SK-N-MC (cell line): ENCODE data around the gene EDA.

ENCODE experiments used
- EZH2 ChIP-seq: fragments of 200-600 bp; sonication (generic); IDR thresholded peaks from one replicate; pipeline ENCODE4 v1.6.1; 2017; ENCODE audit warnings: antibody characterized with exemption
- FOXP2 ChIP-seq: optimal IDR thresholded peaks from 2 replicates; pipeline ENCODE3; 2011; ENCODE audit warnings: mild to moderate bottlenecking, moderate library complexity; ENCODE audit not compliant: insufficient read depth; ENCODE audit errors: extremely low read length, control extremely low read depth
- POLR2AphosphoS5 ChIP-seq: IDR thresholded peaks from 2 replicates; pipeline ENCODE4 v1.6.1; 2012; ENCODE audit warnings: mild to moderate bottlenecking, low read depth, low read length, borderline replicate concordance

DNA sequence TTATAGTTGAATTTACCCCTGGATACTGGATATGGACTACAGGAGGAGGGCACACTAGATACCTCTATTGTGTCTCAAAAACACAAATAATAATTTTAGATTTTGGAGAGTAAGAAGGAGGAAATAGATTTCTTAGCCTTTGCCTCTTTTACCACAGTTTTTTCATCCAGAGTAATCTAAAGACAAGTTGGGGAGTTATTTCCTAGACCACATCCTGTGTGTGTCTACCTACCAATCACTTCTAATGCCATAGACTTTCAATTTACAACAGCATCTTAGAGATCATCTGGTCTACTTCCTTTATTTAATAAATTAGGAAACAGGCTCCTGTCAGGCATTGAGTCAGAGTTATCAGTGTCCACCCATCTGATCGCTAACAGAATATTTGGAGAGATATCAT lies 191.5 kb downstream of the EDA start:
- TF ChIP-seq EZH2 (no peak), POLR2AphosphoS5 (no peak), FOXP2 (no peak)
